ENCODE measurements around the gene PLK4. TPM values are rescaled to one million over a fixed set of nuclear protein-coding genes. Genes with fewer than 3 reads are reported as not detected.

Gene PLK4
- total RNA-seq, 2 donors from 2014 or later, result 1.2 to 2.1 TPM

- no peak overlapping the region for H3K4me3 ChIP-seq
- no peak for ATAC-seq (ENCODE audit: insufficient number of reproducible peaks, low FRiP score, low read depth)
- peaks cover 6% of the 10 kb centered on the region for H3K9me3 ChIP-seq
- H3K27ac ChIP-seq, result no peak overlapping the region
- no peak for DNase-seq (ENCODE audit: low spot score)
- H3K36me3 ChIP-seq, result no peaks in the 10 kb centered on the region
- TF ChIP-seq, protein P1, sequence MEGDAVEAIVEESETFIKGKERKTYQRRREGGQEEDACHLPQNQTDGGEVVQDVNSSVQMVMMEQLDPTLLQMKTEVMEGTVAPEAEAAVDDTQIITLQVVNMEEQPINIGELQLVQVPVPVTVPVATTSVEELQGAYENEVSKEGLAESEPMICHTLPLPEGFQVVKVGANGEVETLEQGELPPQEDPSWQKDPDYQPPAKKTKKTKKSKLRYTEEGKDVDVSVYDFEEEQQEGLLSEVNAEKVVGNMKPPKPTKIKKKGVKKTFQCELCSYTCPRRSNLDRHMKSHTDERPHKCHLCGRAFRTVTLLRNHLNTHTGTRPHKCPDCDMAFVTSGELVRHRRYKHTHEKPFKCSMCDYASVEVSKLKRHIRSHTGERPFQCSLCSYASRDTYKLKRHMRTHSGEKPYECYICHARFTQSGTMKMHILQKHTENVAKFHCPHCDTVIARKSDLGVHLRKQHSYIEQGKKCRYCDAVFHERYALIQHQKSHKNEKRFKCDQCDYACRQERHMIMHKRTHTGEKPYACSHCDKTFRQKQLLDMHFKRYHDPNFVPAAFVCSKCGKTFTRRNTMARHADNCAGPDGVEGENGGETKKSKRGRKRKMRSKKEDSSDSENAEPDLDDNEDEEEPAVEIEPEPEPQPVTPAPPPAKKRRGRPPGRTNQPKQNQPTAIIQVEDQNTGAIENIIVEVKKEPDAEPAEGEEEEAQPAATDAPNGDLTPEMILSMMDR (IDR thresholded peaks at IDR 0.05), result no peak
- no peaks in the 10 kb centered on the region for H3K27me3 ChIP-seq (replicated peaks; ENCODE audit: insufficient read depth)
- no peaks in the 10 kb centered on the region for H3K4me1 ChIP-seq (ENCODE audit: control insufficient read depth in 1 of 2, low read depth in 2 of 2)
Measured at GRCh38 chr4:127857641-127858040, 23.1 kb upstream of the PLK4 start.

DNA sequence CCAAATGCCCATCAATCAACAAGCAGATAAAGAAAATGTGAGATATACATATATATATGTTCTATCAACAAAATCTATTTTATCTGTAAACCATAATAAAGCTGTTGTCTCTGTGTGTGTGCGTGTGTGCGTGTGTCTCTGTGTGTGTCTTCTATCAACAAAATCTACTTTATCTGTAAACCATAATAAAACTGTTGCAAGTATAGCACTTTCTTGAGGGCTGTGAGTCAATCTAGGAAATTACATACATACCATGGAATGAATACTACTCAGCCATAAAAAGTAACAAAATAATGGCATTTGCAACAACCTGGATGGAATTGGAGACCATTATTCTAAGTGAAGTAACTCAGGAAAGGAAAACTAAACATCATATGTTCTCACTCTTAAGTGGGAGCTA lies 12.5 kb upstream of the PLK4 start:
- TF ChIP-seq, protein P1 (IDR thresholded peaks at IDR 0.05), result no peak
- H3K9me3 ChIP-seq, result no peaks in the 10 kb centered on the region
- DNase-seq (ENCODE audit: low spot score) (no peak), ATAC-seq (ENCODE audit: insufficient number of reproducible peaks, low FRiP score, low read depth) (no peak)
- H3K27ac ChIP-seq, result no peak overlapping the region
- no peaks in the 10 kb centered on the region for H3K27me3 ChIP-seq (replicated peaks; ENCODE audit: insufficient read depth)
- no peaks in the 10 kb centered on the region for H3K36me3 ChIP-seq
- peaks cover 4 to 17% of the 10 kb centered on the region in 2 donors for H3K4me1 ChIP-seq (ENCODE audit: control insufficient read depth in 1 of 2, low read depth in 2 of 2)
- H3K4me3 ChIP-seq, result no peak overlapping the region

DNA sequence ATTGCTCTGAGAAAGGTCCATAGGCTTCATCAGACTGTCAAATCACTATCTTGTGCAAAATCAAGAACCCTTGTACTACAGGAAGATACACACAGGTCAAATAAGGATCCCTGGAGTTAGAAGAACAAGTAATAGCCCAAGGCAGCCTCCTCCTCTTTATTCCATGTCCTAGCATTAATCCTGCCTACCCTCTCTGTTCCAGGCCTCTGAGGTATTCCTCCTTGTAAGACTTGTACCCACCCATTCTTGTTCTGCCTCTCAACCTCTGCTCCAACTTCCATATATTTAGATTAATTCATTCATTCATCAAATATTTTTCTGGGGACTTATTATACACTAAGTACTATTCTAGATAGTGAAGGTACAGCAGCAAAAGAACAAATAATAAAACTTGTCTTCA lies 10.4 kb upstream of the PLK4 start:
- H3K4me3 ChIP-seq, result peak overlapping the region; percentile 12

GRCh38 chr4:127870688-127871087 lies 10.0 kb upstream of the PLK4 start:
- DNase-seq (ENCODE audit: low spot score) (no peak), ATAC-seq (ENCODE audit: insufficient number of reproducible peaks, low FRiP score, low read depth) (peak; percentile 93)
- peak overlapping the region; percentile 33 to 67 for H3K27ac ChIP-seq
- H3K27me3 ChIP-seq (replicated peaks; ENCODE audit: insufficient read depth), result no peaks in the 10 kb centered on the region
- H3K4me3 ChIP-seq, result peak overlapping the region; percentile 12
- no peaks in the 10 kb centered on the region for H3K36me3 ChIP-seq
- peaks cover 4 to 17% of the 10 kb centered on the region in 2 donors for H3K4me1 ChIP-seq (ENCODE audit: control insufficient read depth in 1 of 2, low read depth in 2 of 2)
- TF ChIP-seq, protein P1 (IDR thresholded peaks at IDR 0.05), result no peak
- H3K9me3 ChIP-seq, result no peaks in the 10 kb centered on the region

More for the DNA sequence above, 10.4 kb upstream of the PLK4 start:
- TF ChIP-seq, protein P1 (IDR thresholded peaks at IDR 0.05), result no peak
- ATAC-seq (ENCODE audit: insufficient number of reproducible peaks, low FRiP score, low read depth), result no peak
- H3K9me3 ChIP-seq, result no peaks in the 10 kb centered on the region
- H3K4me1 ChIP-seq (ENCODE audit: control insufficient read depth in 1 of 2, low read depth in 2 of 2), result peaks cover 4 to 17% of the 10 kb centered on the region in 2 donors
- no peak for DNase-seq (ENCODE audit: low spot score)
- H3K27ac ChIP-seq, result peak overlapping the region; percentile 33 to 67
- no peaks in the 10 kb centered on the region for H3K27me3 ChIP-seq (replicated peaks; ENCODE audit: insufficient read depth)
- H3K36me3 ChIP-seq, result no peaks in the 10 kb centered on the region

GRCh38 chr4:127875791-127876190 lies 4.9 kb upstream of the PLK4 start:
- no peaks in the 10 kb centered on the region for H3K27me3 ChIP-seq (replicated peaks; ENCODE audit: insufficient read depth)
- DNase-seq (ENCODE audit: low spot score) (no peak), ATAC-seq (ENCODE audit: insufficient number of reproducible peaks, low FRiP score, low read depth) (no peak)
- H3K4me3 ChIP-seq, result no peak overlapping the region
- TF ChIP-seq, protein P1 (IDR thresholded peaks at IDR 0.05), result no peak
- no peaks in the 10 kb centered on the region for H3K9me3 ChIP-seq
- H3K36me3 ChIP-seq, result no peaks in the 10 kb centered on the region
- H3K27ac ChIP-seq, result no peak overlapping the region
- H3K4me1 ChIP-seq (ENCODE audit: control insufficient read depth in 1 of 2, low read depth in 2 of 2), result peaks cover 4 to 15% of the 10 kb centered on the region in 2 donors

Measured in thoracic aorta (tissue), 2 donors.